Upper lobe of left lung (tissue), 4 donors: ENCODE data around the gene LRP1B.

Experiments used
- CTCF ChIP-seq, 6 experiments: fragments of 450-650 bp in 4 of 6; fragments of 200-600 bp in 2 of 6; sonication (generic) in 2 of 6; IDR thresholded peaks; one replicate each; pipeline ENCODE4 v1.5.1; 2016 to 2019; ENCODE audit warnings: antibody characterized with exemption in 6 of 6
- EP300 ChIP-seq, 4 donors: sonication (generic); formaldehyde crosslinking; IDR thresholded peaks; one replicate each; pipeline ENCODE4 v1.5.1; 2017; ENCODE audit warnings: antibody characterized with exemption in 4 of 4, control low read depth in 2 of 4
- POLR2A ChIP-seq, 4 donors: fragments of 450-650 bp; IDR thresholded peaks; one replicate each; pipeline ENCODE4 v1.5.1; 2016 to 2017; ENCODE audit warnings: antibody characterized with exemption in 4 of 4, mild to moderate bottlenecking in 2 of 4
- POLR2AphosphoS5 ChIP-seq, 2 donors: sonication (generic); formaldehyde crosslinking; IDR thresholded peaks; one replicate each; pipeline ENCODE4 v1.5.1; 2017; ENCODE audit warnings: antibody characterized with exemption in 2 of 2

GRCh38 chr2:140895378-140895777 lies 1235.4 kb downstream of the LRP1B start:
- TF ChIP-seq CTCF (IDR thresholded peaks at IDR 0.05), result no peak
- no peak for TF ChIP-seq POLR2A (IDR thresholded peaks at IDR 0.05)
- TF ChIP-seq POLR2AphosphoS5 (IDR thresholded peaks at IDR 0.05), result no peak
- no peak for TF ChIP-seq EP300 (IDR thresholded peaks at IDR 0.05)
